Muscle of leg (tissue), 11 donors: ENCODE results near the gene LARP1. TPM values are rescaled to one million over a fixed set of nuclear protein-coding genes. Genes with fewer than 3 reads are reported as not detected.

Experiments used
- DNase-seq: peaks from one replicate; pipeline ENCODE4 v3.0.0; 2013
- H3K27ac ChIP-seq: one replicate; pipeline ENCODE4 v1.5.1; 2013; ENCODE audit warnings: mild to moderate bottlenecking, low read length, control low read depth
- H3K27me3 ChIP-seq: one replicate; pipeline ENCODE4 v1.6.1; 2013; ENCODE audit warnings: low read length; ENCODE audit not compliant: control insufficient read depth, insufficient read depth
- H3K36me3 ChIP-seq: one replicate; pipeline ENCODE4 v1.6.1; 2013; ENCODE audit warnings: low read length; ENCODE audit not compliant: control insufficient read depth, insufficient read depth
- H3K4me1 ChIP-seq: one replicate; pipeline ENCODE4 v1.6.1; 2013; ENCODE audit warnings: low read length; ENCODE audit not compliant: control insufficient read depth, insufficient read depth
- H3K4me3 ChIP-seq: one replicate; pipeline ENCODE4 v1.5.1; 2013; ENCODE audit warnings: low read length, control low read depth
- H3K9me3 ChIP-seq: replicated peaks from 2 replicates; pipeline ENCODE4 v1.6.1; 2013; ENCODE audit warnings: low read depth, low read length; ENCODE audit not compliant: control insufficient read depth
- WGBS: methylation state at CpG from one replicate; pipeline ENCODE4 v1.1.5; 2013; ENCODE audit warnings: missing lambda C conversion rate; ENCODE audit not compliant: insufficient coverage; 5-methylcytosine and 5-hydroxymethylcytosine counted together
- polyA plus RNA-seq, 8 donors: library from polyadenylated mRNA; unstranded; fragments of 120-200 nt; gene quantifications; one replicate each; pipeline versions ENCODE4 v1.2.1 to v1.2.3, GENCODE V29; 2013; ENCODE audit warnings: inconsistent platforms in 1 of 8, low replicate concordance in 1 of 8; ENCODE audit not compliant: insufficient read length in 8 of 8, insufficient read depth in 1 of 8
- total RNA-seq: library from RNA; stranded (reverse); fragments of 120-200 nt; gene quantifications from one replicate; pipeline ENCODE4 v1.2.4, GENCODE V29; 2013

The LARP1 gene
- total and polyA plus RNA-seq, 9 donors, result 35.6 to 114 (median 85.0) TPM

- DNase-seq, result no peak
- Histone ChIP-seq H3K27ac (no peak overlapping the region), H3K9me3 (no peaks in the 10 kb centered on the region), H3K27me3 (no peaks in the 10 kb centered on the region), H3K4me1 (peaks cover 14% of the 10 kb centered on the region), H3K4me3 (no peak overlapping the region), H3K36me3 (peaks cover 17% of the 10 kb centered on the region)
- WGBS, result 100% methylated on average over 1 of the region's 2 CpGs
Observed at GRCh38 chr5:154862766-154863165, 107.6 kb downstream of the LARP1 start.

DNA sequence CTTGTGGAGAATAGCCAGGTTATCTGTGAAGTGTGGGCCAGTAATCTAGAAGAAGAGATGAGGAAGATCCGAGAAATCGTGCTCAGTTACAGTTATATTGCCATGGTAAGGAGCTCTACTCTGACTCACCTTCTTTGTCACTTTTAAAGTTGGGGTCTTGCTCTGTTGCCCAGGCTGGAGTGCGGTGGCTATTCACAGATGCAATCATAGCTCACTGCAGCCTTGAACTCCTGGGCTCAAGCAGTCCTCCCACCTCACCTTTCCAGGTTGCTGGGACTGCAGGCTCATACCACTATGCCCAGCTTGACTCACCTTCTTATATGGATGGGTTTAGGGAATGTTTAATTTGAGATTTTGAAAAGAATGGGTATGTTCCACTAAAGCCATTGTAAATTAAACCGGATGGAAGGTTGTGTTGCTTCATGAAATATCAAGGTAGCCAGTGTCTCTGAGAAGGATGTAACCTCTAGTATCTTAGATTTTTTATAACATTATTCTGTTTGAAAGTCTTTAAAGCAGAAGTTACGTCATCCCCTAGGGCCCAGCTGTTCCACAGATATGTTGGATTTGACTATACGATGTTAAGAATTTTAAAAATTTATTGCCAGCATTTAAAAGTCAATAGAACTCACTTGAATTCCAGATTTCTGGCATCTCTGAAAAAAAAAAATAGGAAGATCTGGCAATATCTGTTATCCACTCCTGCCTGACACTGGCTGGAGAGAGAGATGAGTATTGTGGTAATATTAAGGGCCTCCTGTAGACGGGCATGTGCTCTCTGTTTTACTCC lies 108.3 kb downstream of the LARP1 start:
- 100% methylated on average over 1 of the region's 7 CpGs for WGBS
- no peak for DNase-seq
- Histone ChIP-seq H3K4me1 (peaks cover 14% of the 10 kb centered on the region), H3K27me3 (no peaks in the 10 kb centered on the region), H3K9me3 (no peaks in the 10 kb centered on the region), H3K27ac (no peak overlapping the region), H3K4me3 (no peak overlapping the region), H3K36me3 (peaks cover 19% of the 10 kb centered on the region)

DNA sequence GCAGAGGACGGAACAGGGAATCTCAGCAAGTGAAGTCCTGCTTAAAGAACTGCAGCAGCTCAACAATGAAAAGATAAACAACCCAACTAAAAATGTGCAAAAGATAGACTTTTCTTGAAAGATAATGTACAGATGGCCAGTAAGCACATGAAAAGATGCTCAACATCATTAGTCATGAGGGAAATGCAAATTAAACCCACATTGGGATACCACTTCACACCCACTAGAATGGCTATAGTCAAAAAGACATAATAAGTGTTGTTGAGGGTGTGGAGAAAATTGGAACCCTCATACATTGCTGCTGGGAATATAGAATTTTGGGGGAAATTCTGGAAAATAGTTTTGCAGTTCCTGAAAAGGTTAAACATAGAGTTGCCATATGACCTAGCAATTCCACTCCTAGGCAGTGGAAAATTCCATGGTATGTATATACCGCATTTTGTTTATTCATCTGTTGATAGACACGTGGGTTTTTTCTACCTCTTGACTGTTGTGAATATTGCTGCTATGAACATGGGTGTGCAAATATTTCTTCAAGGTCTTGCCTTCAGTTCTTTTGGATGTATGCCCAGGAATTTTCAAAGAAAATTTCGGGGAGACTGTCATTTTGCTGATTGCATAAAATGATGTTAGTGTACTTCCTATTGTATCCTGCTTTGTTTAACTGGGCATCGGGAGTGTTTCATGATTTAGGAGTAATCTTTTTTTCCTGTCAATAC lies 110.4 kb downstream of the LARP1 start:
- Histone ChIP-seq H3K36me3 (peaks cover 26% of the 10 kb centered on the region), H3K4me3 (no peak overlapping the region), H3K27me3 (no peaks in the 10 kb centered on the region), H3K9me3 (no peaks in the 10 kb centered on the region), H3K4me1 (no peaks in the 10 kb centered on the region), H3K27ac (no peak overlapping the region)
- WGBS, result no CpG with 5 or more reads among the region's 5 CpGs
- no peak for DNase-seq

DNA sequence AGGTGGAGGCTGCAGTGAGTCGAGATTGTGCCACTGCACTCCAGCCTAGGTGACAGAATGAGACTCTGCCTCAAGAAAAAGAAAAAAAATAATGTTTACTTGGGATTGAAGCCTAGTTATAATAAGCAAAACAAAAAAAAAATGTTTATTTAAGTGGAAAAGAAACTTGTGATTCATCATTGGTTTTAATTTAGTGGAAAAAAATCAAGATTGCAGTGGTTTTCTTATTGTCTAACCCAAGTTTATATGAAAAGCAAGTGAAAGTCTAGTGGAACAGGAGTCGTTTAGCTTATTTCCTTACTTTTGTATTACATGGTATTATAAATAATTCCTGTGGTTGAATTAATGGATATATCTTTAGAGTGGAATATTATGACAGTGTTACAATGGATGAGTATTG lies 111.7 kb downstream of the LARP1 start:
- WGBS, result 100% methylated on average over 1 of the region's 2 CpGs
- peaks cover 30% of the 10 kb centered on the region for H3K36me3 ChIP-seq
- H3K27me3 ChIP-seq, result no peaks in the 10 kb centered on the region
- H3K9me3 ChIP-seq, result no peaks in the 10 kb centered on the region
- H3K4me1 ChIP-seq, result no peaks in the 10 kb centered on the region
- DNase-seq, result no peak
- no peak overlapping the region for H3K4me3 ChIP-seq
- H3K27ac ChIP-seq, result no peak overlapping the region

Other genes with a start within 250 kb of the LARP1 start
- 13.0 TPM for gene FAXDC2, start 95.2 kb downstream of the LARP1 start, total RNA-seq
- 10 to 100 TPM; 11.1 to 16.5 (median 13.0) TPM for gene FAXDC2, start 95.2 kb downstream of the LARP1 start, polyA plus RNA-seq
- 39.2 TPM for gene CNOT8, start 103.2 kb downstream of the LARP1 start, total RNA-seq
- gene CNOT8, start 103.2 kb downstream of the LARP1 start, polyA plus RNA-seq, result 10 to 100 TPM; 35.3 to 44.9 (median 38.4) TPM
- 17.0 TPM for gene GEMIN5, start 182.8 kb downstream of the LARP1 start, total RNA-seq
- 10 to 100 TPM; 12.3 to 17.6 (median 15.6) TPM for gene GEMIN5, start 182.8 kb downstream of the LARP1 start, polyA plus RNA-seq
- gene MRPL22, start 185.7 kb downstream of the LARP1 start, total RNA-seq, result 34.1 TPM
- 10 to 100 TPM; 29.0 to 39.6 (median 35.0) TPM for gene MRPL22, start 185.7 kb downstream of the LARP1 start, polyA plus RNA-seq